Measurements from ENCODE around the gene DRGX. TPM values are rescaled to one million over a fixed set of nuclear protein-coding genes. Genes with fewer than 3 reads are reported as not detected.

The DRGX gene
- total RNA-seq, 2 donors from 2014 or later: not detected

DNA sequence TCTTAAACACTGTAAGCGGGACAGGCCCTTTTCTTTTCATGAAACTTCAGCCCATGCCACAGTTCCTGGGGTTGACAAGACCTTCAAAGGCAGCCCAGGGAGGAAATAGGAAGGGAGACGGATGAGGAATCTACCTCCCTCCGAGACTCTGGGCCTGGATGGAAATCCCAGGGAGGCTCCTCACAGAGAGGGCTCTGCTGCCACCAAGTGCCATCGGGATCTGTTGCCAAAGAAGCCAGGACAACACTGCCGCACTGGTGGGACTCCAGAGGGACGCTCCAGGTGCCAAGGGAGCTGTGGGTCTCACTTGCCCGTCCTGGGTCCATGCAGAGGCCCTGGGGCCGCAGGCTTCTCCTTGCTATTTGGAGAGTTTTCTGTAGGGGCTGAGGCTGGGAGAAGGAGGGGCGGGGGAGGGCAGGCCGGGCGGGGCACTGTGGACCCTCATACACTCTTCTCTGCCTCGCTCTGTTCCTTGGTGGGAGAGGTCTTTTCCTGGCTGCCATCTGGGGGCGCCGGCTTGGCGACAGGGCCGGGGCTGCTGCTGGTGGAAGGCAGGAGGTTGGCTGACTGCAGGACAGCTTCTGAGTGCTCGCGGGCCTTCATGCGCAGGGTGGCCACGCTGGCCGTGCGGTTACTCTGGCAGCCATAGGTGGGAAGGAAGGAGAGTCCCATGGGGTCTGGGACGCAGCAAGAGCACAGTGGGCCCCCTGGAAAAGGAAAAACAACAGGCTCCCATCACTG is 30.0 kb downstream of the DRGX start:
- peak; percentile 61 for DNase-seq (ENCODE audit: low spot score)
- intact Hi-C loops (cut with DNase I): no loop called here

GRCh38 chr10:49365275-49365674 is 30.6 kb downstream of the DRGX start:
- DNase-seq (ENCODE audit: low spot score): peak; percentile 60
- intact Hi-C loops (cut with DNase I): no loop called here

- no peak for DNase-seq (ENCODE audit: low spot score)
- intact Hi-C loops (cut with DNase I): no loop called here
Observed at GRCh38 chr10:49364747-49365146, 31.1 kb downstream of the DRGX start.

- intact Hi-C loops (cut with DNase I): no loop called here
- no peak for DNase-seq (ENCODE audit: low spot score)
Observed at GRCh38 chr10:49364051-49364450, 31.8 kb downstream of the DRGX start.

- DNase-seq (ENCODE audit: low spot score): no peak
- intact Hi-C loops (cut with DNase I): no loop called here
Observed at GRCh38 chr10:49363309-49364031, 32.4 kb downstream of the DRGX start.

DNA sequence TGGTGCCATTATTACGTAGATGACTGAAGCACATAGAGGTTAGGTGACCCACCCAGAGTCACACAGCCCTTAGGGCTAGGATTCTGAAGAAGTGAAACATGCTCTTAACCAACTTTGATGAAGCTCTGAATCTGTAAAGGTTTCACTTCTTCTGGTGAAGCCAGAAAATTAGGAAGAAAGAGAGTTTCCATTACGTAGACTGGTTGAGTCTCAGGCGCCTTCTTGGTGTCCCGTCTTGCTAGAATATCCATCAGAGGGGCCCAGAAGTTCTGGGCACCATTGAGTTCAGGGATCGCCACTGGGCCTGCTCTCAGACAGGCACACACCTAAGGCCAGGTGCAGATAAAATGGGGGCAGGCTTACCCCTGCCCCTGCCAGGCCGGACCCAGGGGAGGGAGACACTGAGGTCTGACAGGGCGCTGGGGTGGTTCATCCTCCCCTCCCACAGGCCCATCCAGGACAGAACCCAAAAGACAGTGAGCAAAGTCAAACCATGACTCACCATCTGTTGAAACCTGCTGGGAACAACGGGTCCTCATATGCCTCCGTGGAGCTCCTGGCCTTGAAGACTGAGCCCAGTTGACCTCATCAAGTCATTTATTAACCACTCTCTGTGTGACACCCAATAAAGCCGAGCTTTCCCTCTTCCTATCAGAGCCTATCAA is 33.2 kb downstream of the DRGX start:
- intact Hi-C loops (cut with DNase I): no loop called here

GRCh38 chr10:49361735-49362568 is 33.9 kb downstream of the DRGX start:
- no peak for DNase-seq (ENCODE audit: low spot score)
- intact Hi-C loops (cut with DNase I): no loop called here

More for the DNA sequence above, 33.2 kb downstream of the DRGX start:
- peak; percentile 72 for DNase-seq (ENCODE audit: low spot score)

GRCh38 chr10:49361178-49361554 is 34.7 kb downstream of the DRGX start:
- intact Hi-C loops (cut with DNase I): no loop called here
- no peak for DNase-seq (ENCODE audit: low spot score)

DNA sequence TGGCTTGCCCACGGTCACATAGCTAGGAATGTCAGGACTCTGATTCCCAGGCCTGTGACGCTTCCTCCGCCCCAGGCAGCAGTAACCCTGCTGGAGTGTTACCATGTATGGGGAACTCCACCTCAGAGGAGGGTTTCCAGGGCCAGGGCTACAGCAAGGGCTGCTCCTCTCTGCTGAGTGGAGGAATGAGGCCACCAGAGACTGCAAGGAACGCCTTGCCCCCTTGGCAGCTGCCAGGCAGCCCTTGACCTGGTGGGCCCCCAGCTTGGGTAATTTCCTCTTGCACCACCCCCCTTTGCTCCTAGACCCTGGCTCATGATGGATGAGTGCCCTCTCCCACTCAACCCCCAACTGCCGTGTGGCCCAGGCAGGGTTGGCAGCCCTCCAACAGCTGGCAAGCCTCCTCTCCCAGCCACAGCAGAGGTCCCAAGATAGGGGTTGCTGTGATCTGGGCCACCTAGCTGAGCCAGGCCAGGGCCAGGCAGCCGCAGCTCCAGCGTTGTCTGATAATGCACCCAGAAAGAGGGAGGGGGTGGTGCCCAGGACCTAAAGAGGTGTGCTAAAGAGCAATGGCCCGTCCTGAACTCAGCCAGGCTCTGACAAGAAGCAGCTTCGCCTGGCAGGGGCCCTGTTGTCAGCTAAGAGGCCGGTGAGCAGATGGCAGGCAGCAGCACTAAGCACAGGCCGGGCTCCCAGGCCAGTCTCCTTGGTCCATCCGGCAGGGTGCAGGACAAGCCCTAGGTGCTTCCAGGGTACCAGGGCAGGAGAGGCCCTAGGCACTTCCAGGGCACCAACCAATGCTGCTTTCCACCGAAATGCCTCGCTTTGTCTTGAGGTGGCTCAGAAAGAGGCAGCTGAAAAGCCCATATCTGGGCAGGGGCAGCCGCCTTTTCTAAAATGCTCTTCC is 35.4 kb downstream of the DRGX start:
- intact Hi-C loops (cut with DNase I): no loop called here

GRCh38 chr10:49359349-49360270 is 36.3 kb downstream of the DRGX start:
- intact Hi-C loops (cut with DNase I): loop anchor here in 1 of 2 donors (10.0 kb wide), 1 partner anchor 95 kb away; no protein-coding TSS in a partner anchor
- peak; percentile 54 for DNase-seq (ENCODE audit: low spot score)

More for the DNA sequence above, 35.4 kb downstream of the DRGX start:
- DNase-seq (ENCODE audit: low spot score): peak; percentile 76

DNA sequence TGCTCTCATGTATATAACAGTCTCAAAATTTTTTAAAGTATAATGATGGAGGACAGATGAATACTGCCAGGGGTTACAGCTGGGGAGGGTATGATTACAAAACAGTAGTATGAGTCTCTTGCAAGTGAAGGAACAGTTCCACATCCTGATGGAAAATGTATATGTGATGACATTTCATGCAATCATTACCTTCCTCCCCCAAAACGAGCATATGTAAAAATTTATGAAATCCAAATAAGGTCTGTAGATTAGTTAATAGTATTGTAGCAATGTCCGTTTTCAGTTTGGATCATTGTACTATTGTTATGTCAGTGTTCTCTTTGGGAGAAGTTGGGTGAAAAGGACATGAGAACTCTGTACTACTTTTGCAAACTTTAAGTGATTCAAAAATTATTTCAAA is 38.0 kb downstream of the DRGX start:
- no peak for DNase-seq (ENCODE audit: low spot score)
- intact Hi-C loops (cut with DNase I): loop anchor here in 1 of 2 donors (10.0 kb wide), 1 partner anchor 93 kb away; no protein-coding TSS in a partner anchor

GRCh38 chr10:49356944-49357343 is 38.9 kb downstream of the DRGX start:
- intact Hi-C loops (cut with DNase I): loop anchor here in 1 of 2 donors (10.0 kb wide), 1 partner anchor 92 kb away; no protein-coding TSS in a partner anchor
- DNase-seq (ENCODE audit: low spot score): no peak

DNA sequence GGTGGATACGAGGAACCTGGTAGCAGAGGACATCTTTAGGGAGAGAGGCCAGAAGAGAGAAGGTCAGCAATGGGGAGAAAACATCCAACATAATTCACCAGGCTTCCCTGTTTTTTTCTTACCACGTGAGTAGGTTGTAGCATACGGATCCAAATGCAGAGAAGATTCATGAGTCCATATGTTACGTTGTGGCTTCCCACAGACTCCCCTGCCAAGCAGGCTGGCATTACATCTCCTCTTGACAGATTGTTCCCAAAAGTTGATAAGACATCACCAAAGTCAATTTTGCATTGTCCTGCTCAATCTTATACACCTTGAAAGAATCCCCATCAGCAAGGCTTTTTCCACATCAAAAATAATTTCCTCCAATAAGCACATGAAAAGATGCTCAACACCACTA is 39.7 kb downstream of the DRGX start:
- intact Hi-C loops (cut with DNase I): loop anchor here in 1 of 2 donors (10.0 kb wide), 1 partner anchor 91 kb away; no protein-coding TSS in a partner anchor
- no peak for DNase-seq (ENCODE audit: low spot score)

- intact Hi-C loops (cut with DNase I): loop anchor here in 1 of 2 donors (10.0 kb wide), 1 partner anchor 90 kb away; no protein-coding TSS in a partner anchor
Observed at GRCh38 chr10:49355221-49355620, 40.7 kb downstream of the DRGX start.

DNA sequence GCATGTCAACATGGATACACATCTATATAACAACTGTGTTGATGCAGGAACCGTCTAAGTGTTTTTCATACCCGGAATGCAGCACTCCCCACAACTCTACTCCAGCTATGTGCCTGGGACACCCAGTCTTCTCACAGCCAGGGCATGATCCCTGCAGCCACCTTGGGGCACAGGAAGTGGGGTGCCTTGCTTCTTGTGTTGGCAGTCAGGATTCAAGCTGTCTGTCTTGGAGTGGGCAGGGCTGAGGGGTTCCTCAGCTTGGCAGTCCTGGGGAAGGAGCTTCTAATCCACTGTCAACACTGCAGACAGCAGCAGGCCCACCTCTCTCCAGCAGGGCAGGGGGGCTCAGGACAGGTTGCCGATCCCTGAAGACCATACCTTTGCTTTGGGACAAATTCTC is 41.3 kb downstream of the DRGX start:
- DNase-seq (ENCODE audit: low spot score): no peak
- intact Hi-C loops (cut with DNase I): loop anchor here in 1 of 2 donors (10.0 kb wide), 1 partner anchor 90 kb away; no protein-coding TSS in a partner anchor

More at GRCh38 chr10:49355221-49355620, 40.7 kb downstream of the DRGX start:
- no peak for DNase-seq (ENCODE audit: low spot score)

DNA sequence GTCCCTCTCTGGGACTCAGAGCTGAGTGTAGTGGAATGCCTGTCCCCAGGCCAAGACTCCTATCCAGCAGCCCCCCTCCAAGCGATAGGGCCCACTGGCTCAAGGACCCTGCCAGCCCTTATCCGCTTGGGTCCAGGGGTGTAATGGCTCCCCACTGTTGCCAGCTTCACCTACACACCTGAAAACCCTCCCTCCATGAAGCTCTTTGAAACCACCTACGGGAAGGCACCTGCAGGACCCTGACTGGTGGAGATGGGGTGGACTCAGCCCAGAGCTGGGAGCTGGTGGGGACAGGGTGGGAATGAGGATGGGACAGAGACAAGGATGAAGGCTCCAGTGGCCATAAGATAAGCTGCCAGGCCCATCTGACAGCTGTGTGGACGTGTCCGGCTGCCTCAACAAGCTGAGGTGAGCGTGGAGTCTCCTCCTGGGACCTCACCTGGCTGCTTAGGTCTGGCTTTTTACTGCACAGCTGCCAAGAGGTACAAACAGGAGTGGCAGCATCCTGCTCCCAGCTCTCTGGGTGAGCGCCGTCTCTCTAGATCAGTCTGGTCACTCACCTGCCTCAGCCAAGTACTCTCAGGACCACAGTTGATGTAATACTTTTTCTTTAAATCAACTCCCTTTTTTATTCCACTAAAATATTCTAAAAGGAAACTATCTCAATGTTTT is 41.9 kb downstream of the DRGX start:
- intact Hi-C loops (cut with DNase I): loop anchor here in 1 of 2 donors (10.0 kb wide), 1 partner anchor 89 kb away; no protein-coding TSS in a partner anchor
- DNase-seq (ENCODE audit: low spot score): peak; percentile 69

All from posterior vena cava (tissue), 2 donors.